ENCODE results near the gene COMMD3.
"Not testable (repeated sequence)": the region's sequence is repeated elsewhere in the genome, so short reads cannot be mapped to it uniquely, and the experiment has no call there.

The COMMD3 gene

GRCh38 chr10:22338931-22339330 lies 22.7 kb downstream of the COMMD3 start:
- no peak for DNase-seq (ENCODE audit: low read depth)

- no peak for DNase-seq (ENCODE audit: low read depth)
Measured at GRCh38 chr10:22339761-22340328, 23.7 kb downstream of the COMMD3 start.

GRCh38 chr10:22340329-22341189 lies 24.4 kb downstream of the COMMD3 start:
- no peak for DNase-seq (ENCODE audit: low read depth)

GRCh38 chr10:22341190-22341925 lies 25.2 kb downstream of the COMMD3 start:
- DNase-seq (ENCODE audit: low read depth), result no peak

- DNase-seq (ENCODE audit: low read depth), result no peak
Measured at GRCh38 chr10:22341926-22342196, 25.7 kb downstream of the COMMD3 start.

- no peak for DNase-seq (ENCODE audit: low read depth)
Measured at GRCh38 chr10:22342421-22342820, 26.2 kb downstream of the COMMD3 start.

GRCh38 chr10:22343731-22344130 lies 27.5 kb downstream of the COMMD3 start:
- DNase-seq (ENCODE audit: low read depth), result no peak

GRCh38 chr10:22344249-22344648 lies 28.1 kb downstream of the COMMD3 start:
- DNase-seq (ENCODE audit: low read depth), result no peak

GRCh38 chr10:22344781-22345300 lies 28.7 kb downstream of the COMMD3 start:
- no peak for DNase-seq (ENCODE audit: low read depth)

- DNase-seq (ENCODE audit: low read depth), result no peak
Measured at GRCh38 chr10:22345301-22346095, 29.3 kb downstream of the COMMD3 start, which contains the start of gene SPAG6. Gene SPAG6 (plus strand): TSS chr10:22345496. CDS start chr10:22345612, 116 bp downstream.

GRCh38 chr10:22346096-22346661 lies 30.0 kb downstream of the COMMD3 start:
- DNase-seq (ENCODE audit: low read depth), result no peak

- DNase-seq (ENCODE audit: low read depth), result no peak
Measured at GRCh38 chr10:22349755-22350154, 33.6 kb downstream of the COMMD3 start.

- DNase-seq (ENCODE audit: low read depth), result no peak
Measured at GRCh38 chr10:22351131-22351703, 35.0 kb downstream of the COMMD3 start.

GRCh38 chr10:22356324-22356873 lies 40.2 kb downstream of the COMMD3 start:
- no peak for DNase-seq (ENCODE audit: low read depth)

- DNase-seq (ENCODE audit: low read depth), result not testable (repeated sequence)
Measured at GRCh38 chr10:22357770-22358169, 41.6 kb downstream of the COMMD3 start.

GRCh38 chr10:22363305-22363704 lies 47.1 kb downstream of the COMMD3 start:
- no peak for DNase-seq (ENCODE audit: low read depth)

- DNase-seq (ENCODE audit: low read depth), result no peak
Measured at GRCh38 chr10:22364407-22365140, 48.4 kb downstream of the COMMD3 start.

GRCh38 chr10:22365233-22365632 lies 49.0 kb downstream of the COMMD3 start:
- no peak for DNase-seq (ENCODE audit: low read depth)

GRCh38 chr10:22365644-22366434 lies 49.7 kb downstream of the COMMD3 start:
- DNase-seq (ENCODE audit: low read depth), result no peak

- DNase-seq (ENCODE audit: low read depth), result no peak
Measured at GRCh38 chr10:22366435-22366703, 50.2 kb downstream of the COMMD3 start.
